Cardiac fibroblast (primary cell): Measurements from ENCODE around the gene LTK.

Experiments
- DNase-seq, 2 donors: peaks; one replicate each; pipeline versions ENCODE4 v3.0.0 to v3.0.0-alpha.2; 2010; ENCODE audit warnings: low read depth in 2 of 2
- H3K4me3 ChIP-seq, 2 donors: replicated peaks in 1 of 2; 1 replicate in 1 of 2; 2 replicates in 1 of 2; pipeline ENCODE4 v1.5.1; 2011; ENCODE audit warnings: low read depth in 2 of 2, low read length in 2 of 2, mild to moderate bottlenecking in 2 of 2, moderate library complexity in 1 of 2
- CTCF ChIP-seq: IDR thresholded peaks from one replicate; pipeline ENCODE4 v1.5.1; 2011; ENCODE audit warnings: low read depth, mild to moderate bottlenecking, low read length, inconsistent platforms

LTK gene

GRCh38 chr15:41536866-41537265 is 23.2 kb upstream of the LTK start:
- no peak for DNase-seq
- H3K4me3 ChIP-seq, result no peak overlapping the region
- no peak for TF ChIP-seq CTCF

- no peak overlapping the region for H3K4me3 ChIP-seq
- no peak for TF ChIP-seq CTCF
- no peak for DNase-seq
Measured at GRCh38 chr15:41535544-41535943, 21.9 kb upstream of the LTK start.

GRCh38 chr15:41530363-41530956 is 16.8 kb upstream of the LTK start:
- no peak for TF ChIP-seq CTCF
- DNase-seq, result no peak

GRCh38 chr15:41523097-41523496 is 9.5 kb upstream of the LTK start:
- TF ChIP-seq CTCF, result no peak
- no peak overlapping the region for H3K4me3 ChIP-seq
- no peak for DNase-seq

More at GRCh38 chr15:41530363-41530956, 16.8 kb upstream of the LTK start:
- H3K4me3 ChIP-seq, result no peak overlapping the region

- no peak for TF ChIP-seq CTCF
- DNase-seq, result no peak
- H3K4me3 ChIP-seq, result no peak overlapping the region
Measured at GRCh38 chr15:41521614-41522013, 8.0 kb upstream of the LTK start.

GRCh38 chr15:41520636-41521035 is 7.0 kb upstream of the LTK start:
- no peak overlapping the region for H3K4me3 ChIP-seq
- no peak for TF ChIP-seq CTCF
- DNase-seq, result no peak

- no peak overlapping the region for H3K4me3 ChIP-seq
- TF ChIP-seq CTCF, result no peak
- no peak for DNase-seq
Measured at GRCh38 chr15:41517895-41518449, 4.3 kb upstream of the LTK start.
